Gastrocnemius medialis (tissue), 4 donors: ENCODE results near the gene MFAP2. TPM values are rescaled to one million over a fixed set of nuclear protein-coding genes. Genes with fewer than 3 reads are reported as not detected.
"Not testable (repeated sequence)": the region's sequence is repeated elsewhere in the genome, so short reads cannot be mapped to it uniquely, and the experiment has no call there.

Experiments used
- ATAC-seq, 2 donors: fragments of 150-250 bp; one replicate each; pipeline ENCODE4 v1.9.1; 2016
- DNase-seq, 2 donors: peaks; one replicate each; pipeline ENCODE4 v3.0.0-alpha.2; 2019
- H3K27ac ChIP-seq, 4 donors: fragments of 200-600 bp; sonication (generic); 1 replicate in 1 of 4; 2 replicates in 3 of 4; pipeline ENCODE4 v1.5.1; 2016 to 2018; ENCODE audit warnings: mild to moderate bottlenecking in 2 of 4, moderate library complexity in 1 of 4
- H3K27me3 ChIP-seq, 3 donors: fragments of 200-600 bp; sonication (generic) in 2 of 3; 1 replicate in 1 of 3; 2 replicates in 2 of 3; pipeline versions ENCODE4 v1.5.1 to v1.6.0; 2016 to 2019; ENCODE audit warnings: mild to moderate bottlenecking in 1 of 3, moderate library complexity in 1 of 3
- H3K36me3 ChIP-seq, 2 donors: fragments of 200-600 bp; sonication (generic) in 1 of 2; one replicate each; pipeline ENCODE4 v1.5.1; 2017 to 2018
- H3K4me1 ChIP-seq, 2 donors: fragments of 200-600 bp; sonication (generic) in 1 of 2; one replicate each; pipeline ENCODE4 v1.5.1; 2016 to 2017; ENCODE audit warnings: mild to moderate bottlenecking in 2 of 2
- H3K4me3 ChIP-seq, 4 donors: fragments of 200-600 bp; sonication (generic) in 3 of 4; 1 replicate in 1 of 4; 2 replicates in 3 of 4; pipeline ENCODE4 v1.5.1; 2016 to 2019; ENCODE audit warnings: mild to moderate bottlenecking in 2 of 4
- H3K9me3 ChIP-seq, 3 donors: fragments of 200-600 bp; sonication (generic) in 2 of 3; 1 replicate in 1 of 3; 2 replicates in 2 of 3; pipeline ENCODE4 v1.5.1; 2016 to 2019
- POLR2A ChIP-seq, 2 donors: fragments of 450-650 bp; IDR thresholded peaks; one replicate each; pipeline ENCODE4 v1.6.1; 2017; ENCODE audit warnings: antibody characterized with exemption in 2 of 2, mild to moderate bottlenecking in 2 of 2, moderate library complexity in 2 of 2
- in situ Hi-C, 4 donors: fragments of 200-750 bp; cut with MboI; loops; one replicate each; pipeline versions ENCODE4 v1.15.0 to v1.8.0; 2017; ENCODE audit warnings: low sequenced_read_pairs in 4 of 4
- intact Hi-C: fragments of 100-400 bp; cut with DNase I; formaldehyde crosslinking; loops from one replicate; pipeline ENCODE4 v1.15.1; 2023; ENCODE audit warnings: low total_unique reads
- total RNA-seq, 4 donors: library from RNA; depleted of rRNA; stranded (reverse); fragments of >200 nt; gene quantifications; one replicate each; pipeline versions ENCODE4 v1.1.0 to v1.2.3, GENCODE V29; 2016
- TF ChIP-seq, protein P1 (sequence below), 5 experiments: fragments of 450-650 bp in 3 of 5; fragments of 200-600 bp in 2 of 5; sonication (generic) in 2 of 5; IDR thresholded peaks in 4 of 5; conservative IDR thresholded peaks in 1 of 5; 1 replicate in 4 of 5; 2 replicates in 1 of 5; pipeline ENCODE4 v1.5.1; 2016 to 2019; ENCODE audit warnings: antibody characterized with exemption in 5 of 5, mild to moderate bottlenecking in 3 of 5, moderate library complexity in 3 of 5

The MFAP2 gene
- total RNA-seq, 4 donors from 2014 or later, result 0.34 to 1.8 (median 0.36) TPM; not detected in 1

DNA sequence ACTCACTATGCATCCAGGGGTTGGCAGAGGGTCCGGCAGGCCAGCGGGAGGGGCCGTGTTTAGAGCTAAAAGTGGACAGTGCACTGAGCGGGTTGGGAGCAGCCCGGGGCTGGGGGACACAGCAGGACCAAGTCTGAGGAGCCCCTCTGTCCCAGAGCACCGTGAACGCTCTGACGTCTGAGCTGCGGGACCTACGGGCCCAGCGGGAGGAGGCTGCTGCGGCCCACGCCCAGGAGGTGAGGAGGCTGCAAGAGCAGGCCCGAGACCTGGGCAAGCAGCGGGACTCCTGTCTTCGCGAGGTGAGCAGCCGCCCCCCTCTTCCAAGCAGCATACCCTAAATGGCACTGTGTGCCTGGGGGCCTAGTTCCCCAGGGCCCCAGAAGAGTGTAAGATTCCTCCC lies 25.8 kb downstream of the MFAP2 start:
- no peak for TF ChIP-seq POLR2A (IDR thresholded peaks at IDR 0.05)
- TF ChIP-seq, protein P1, sequence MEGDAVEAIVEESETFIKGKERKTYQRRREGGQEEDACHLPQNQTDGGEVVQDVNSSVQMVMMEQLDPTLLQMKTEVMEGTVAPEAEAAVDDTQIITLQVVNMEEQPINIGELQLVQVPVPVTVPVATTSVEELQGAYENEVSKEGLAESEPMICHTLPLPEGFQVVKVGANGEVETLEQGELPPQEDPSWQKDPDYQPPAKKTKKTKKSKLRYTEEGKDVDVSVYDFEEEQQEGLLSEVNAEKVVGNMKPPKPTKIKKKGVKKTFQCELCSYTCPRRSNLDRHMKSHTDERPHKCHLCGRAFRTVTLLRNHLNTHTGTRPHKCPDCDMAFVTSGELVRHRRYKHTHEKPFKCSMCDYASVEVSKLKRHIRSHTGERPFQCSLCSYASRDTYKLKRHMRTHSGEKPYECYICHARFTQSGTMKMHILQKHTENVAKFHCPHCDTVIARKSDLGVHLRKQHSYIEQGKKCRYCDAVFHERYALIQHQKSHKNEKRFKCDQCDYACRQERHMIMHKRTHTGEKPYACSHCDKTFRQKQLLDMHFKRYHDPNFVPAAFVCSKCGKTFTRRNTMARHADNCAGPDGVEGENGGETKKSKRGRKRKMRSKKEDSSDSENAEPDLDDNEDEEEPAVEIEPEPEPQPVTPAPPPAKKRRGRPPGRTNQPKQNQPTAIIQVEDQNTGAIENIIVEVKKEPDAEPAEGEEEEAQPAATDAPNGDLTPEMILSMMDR (IDR thresholded peaks at IDR 0.05 in 4 of 5, conservative IDR thresholded peaks at IDR 0.05 in 1 of 5), result no peak
- H3K27me3 ChIP-seq, result no peaks in the 10 kb centered on the region
- DNase-seq (no peak), ATAC-seq (no peak)
- no peaks in the 10 kb centered on the region for H3K4me1 ChIP-seq
- in situ Hi-C loops, result loop anchor here in 2 of 4 donors (10.0 kb wide), 1 partner anchor 90 kb away; no protein-coding TSS in a partner anchor
- H3K27ac ChIP-seq, result no peak overlapping the region
- H3K36me3 ChIP-seq, result peaks cover 0 to 19% of the 10 kb centered on the region in 2 donors
- no peaks in the 10 kb centered on the region for H3K9me3 ChIP-seq
- intact Hi-C loops, result no loop called here
- no peak overlapping the region for H3K4me3 ChIP-seq

DNA sequence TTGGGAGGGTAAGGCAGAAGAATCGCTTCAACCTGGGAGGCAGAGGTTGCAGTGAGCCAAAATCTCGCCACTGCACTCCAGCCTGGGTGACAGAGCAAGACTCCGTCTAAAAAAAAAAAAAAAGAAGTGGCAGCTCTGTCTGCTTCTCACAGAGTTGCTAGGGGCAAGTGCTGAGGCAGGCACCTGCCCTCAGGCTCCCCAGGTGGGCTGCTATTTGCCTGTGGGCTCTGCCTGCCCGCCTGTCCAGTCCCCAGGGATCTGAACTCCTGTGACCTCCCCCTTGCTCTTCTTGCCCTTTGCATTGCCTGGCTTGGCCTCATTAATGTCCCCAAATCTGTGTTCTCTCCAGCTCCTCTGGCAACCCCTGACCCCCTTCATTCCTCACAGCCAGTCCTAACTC lies 28.0 kb downstream of the MFAP2 start:
- H3K9me3 ChIP-seq, ATAC-seq, DNase-seq, H3K4me3 ChIP-seq, H3K27me3 ChIP-seq, H3K27ac ChIP-seq, intact Hi-C loops, H3K4me1 ChIP-seq: not testable (repeated sequence)
- H3K36me3 ChIP-seq, result peaks cover 0 to 25% of the 10 kb centered on the region in 2 donors
- in situ Hi-C loops, result loop anchor here in 2 of 4 donors (10.0 kb wide), 1 partner anchor 92 kb away; no protein-coding TSS in a partner anchor

DNA sequence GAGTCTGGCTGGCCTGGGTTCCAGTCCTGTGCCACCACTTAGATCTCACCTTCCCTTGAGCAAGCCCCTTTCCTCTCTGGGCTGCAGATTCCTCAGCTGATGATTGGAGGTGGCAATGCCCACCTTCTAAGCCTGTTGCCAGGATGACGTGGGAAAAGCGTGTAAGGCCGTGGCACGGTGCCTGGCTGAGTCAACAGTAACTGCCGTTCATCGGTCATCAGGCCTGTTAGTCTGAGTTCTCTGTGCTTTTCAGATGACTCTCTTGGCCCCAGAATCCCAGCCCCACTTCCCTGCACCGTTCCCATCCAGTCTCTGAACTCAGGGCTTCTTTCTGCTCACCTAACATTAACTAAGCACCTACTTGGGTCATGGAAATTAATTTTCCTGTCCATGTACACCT lies 31.4 kb downstream of the MFAP2 start:
- H3K36me3 ChIP-seq, result peaks cover 0 to 24% of the 10 kb centered on the region in 2 donors
- H3K27me3 ChIP-seq, ATAC-seq, intact Hi-C loops, H3K4me1 ChIP-seq, DNase-seq, H3K4me3 ChIP-seq, in situ Hi-C loops, H3K9me3 ChIP-seq, H3K27ac ChIP-seq: not testable (repeated sequence)

DNA sequence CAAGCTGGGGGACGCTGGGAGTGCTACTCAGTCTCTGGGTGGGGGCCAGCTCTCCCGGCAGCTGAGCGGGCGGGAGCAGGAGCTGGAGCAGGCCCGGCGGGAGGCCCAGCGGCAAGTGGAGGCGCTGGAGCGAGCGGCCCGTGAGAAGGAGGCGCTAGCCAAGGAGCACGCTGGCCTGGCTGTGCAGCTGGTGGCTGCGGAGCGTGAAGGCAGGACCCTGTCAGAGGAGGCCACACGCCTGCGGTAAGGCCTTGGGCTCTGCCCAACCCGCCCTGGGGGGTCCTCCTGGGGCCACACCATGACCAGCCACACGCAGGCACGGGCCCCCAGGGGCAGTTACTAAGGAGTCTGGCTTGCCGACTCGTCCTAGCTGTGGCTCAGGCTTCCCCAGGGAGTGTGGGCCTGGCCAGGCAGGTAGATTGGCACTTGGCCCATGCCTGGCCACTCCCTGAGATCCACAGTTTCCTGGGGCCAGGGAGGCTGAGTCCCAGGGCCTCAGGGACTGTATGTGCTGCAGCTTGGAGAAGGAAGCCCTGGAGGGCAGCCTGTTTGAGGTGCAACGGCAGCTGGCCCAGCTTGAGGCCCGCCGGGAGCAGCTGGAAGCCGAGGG lies 32.0 kb downstream of the MFAP2 start:
- DNase-seq, in situ Hi-C loops, H3K27me3 ChIP-seq, H3K4me1 ChIP-seq, ATAC-seq, H3K27ac ChIP-seq, H3K9me3 ChIP-seq, intact Hi-C loops, H3K4me3 ChIP-seq: not testable (repeated sequence)
- peaks cover 0 to 30% of the 10 kb centered on the region in 2 donors for H3K36me3 ChIP-seq

DNA sequence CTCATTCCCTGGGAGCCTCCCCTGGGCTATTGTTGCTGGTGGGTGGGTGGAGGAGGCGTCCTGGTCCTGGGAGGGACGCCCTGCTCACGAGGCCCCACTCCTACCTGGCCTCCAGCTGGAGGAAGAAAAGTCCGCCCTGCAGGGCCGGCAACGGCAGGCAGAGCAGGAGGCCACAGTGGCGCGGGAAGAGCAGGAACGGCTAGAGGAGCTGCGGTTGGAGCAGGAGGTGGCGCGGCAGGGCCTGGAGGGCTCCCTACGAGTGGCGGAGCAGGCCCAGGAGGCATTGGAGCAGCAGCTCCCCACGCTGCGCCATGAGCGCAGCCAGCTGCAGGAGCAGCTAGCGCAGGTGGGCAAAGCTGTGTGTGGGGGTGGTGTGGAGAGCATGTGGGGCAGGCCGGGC lies 33.8 kb downstream of the MFAP2 start:
- ATAC-seq (no peak), DNase-seq (no peak)
- H3K27me3 ChIP-seq, result no peaks in the 10 kb centered on the region
- no peaks in the 10 kb centered on the region for H3K4me1 ChIP-seq
- peaks cover 0 to 41% of the 10 kb centered on the region in 2 donors for H3K36me3 ChIP-seq
- in situ Hi-C loops (no loop called here), intact Hi-C loops (no loop called here)
- TF ChIP-seq, protein P1 (IDR thresholded peaks at IDR 0.05 in 4 of 5, conservative IDR thresholded peaks at IDR 0.05 in 1 of 5), result no peak
- no peak for TF ChIP-seq POLR2A (IDR thresholded peaks at IDR 0.05)
- H3K9me3 ChIP-seq, result no peaks in the 10 kb centered on the region
- H3K27ac ChIP-seq, result no peak overlapping the region
- no peak overlapping the region for H3K4me3 ChIP-seq

DNA sequence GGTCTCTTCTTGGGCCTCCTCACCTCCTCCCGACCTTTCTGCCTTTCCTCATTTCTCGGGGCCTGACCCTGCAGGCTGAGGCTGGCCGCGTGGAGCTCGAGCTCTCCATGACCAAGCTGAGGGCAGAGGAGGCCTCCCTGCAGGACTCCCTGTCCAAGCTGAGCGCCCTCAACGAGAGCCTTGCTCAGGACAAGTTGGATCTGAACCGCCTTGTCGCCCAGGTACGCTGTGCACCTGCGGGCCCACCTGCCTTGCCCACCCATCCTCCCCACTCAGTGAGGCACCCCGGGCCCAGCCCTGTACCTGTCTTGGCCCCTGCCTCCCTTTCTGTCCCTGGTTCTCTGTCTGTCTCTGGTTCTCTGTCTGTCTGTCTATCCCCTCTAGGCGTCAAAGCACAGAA lies 34.2 kb downstream of the MFAP2 start:
- H3K36me3 ChIP-seq, result peaks cover 0 to 42% of the 10 kb centered on the region in 2 donors
- in situ Hi-C loops, H3K27ac ChIP-seq, H3K27me3 ChIP-seq, H3K4me3 ChIP-seq, intact Hi-C loops, ATAC-seq, DNase-seq, H3K9me3 ChIP-seq, H3K4me1 ChIP-seq: not testable (repeated sequence)

DNA sequence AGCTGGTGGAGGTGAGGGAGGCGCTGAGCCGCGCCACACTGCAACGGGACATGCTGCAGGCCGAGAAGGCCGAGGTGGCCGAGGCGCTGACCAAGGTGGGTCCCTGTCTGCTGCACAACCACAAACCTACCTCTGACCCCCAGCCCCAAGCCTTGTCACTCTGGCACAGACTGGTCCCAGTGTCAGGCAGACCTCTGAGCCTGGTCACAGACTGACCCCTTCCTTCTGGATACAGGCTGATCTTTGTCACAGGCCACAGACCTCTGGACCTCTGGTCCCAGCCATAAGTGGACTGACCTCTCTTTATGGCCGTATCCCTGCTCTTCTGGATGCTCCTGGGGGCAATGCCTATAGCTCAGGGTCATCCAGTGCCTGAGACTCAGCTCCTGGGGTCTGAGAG lies 34.9 kb downstream of the MFAP2 start:
- H3K4me3 ChIP-seq, H3K9me3 ChIP-seq, DNase-seq, in situ Hi-C loops, intact Hi-C loops, ATAC-seq, H3K27ac ChIP-seq, H3K4me1 ChIP-seq, H3K27me3 ChIP-seq: not testable (repeated sequence)
- H3K36me3 ChIP-seq, result peaks cover 0 to 42% of the 10 kb centered on the region in 2 donors
